ENCODE measurements around the gene OR8D2.

DNA sequence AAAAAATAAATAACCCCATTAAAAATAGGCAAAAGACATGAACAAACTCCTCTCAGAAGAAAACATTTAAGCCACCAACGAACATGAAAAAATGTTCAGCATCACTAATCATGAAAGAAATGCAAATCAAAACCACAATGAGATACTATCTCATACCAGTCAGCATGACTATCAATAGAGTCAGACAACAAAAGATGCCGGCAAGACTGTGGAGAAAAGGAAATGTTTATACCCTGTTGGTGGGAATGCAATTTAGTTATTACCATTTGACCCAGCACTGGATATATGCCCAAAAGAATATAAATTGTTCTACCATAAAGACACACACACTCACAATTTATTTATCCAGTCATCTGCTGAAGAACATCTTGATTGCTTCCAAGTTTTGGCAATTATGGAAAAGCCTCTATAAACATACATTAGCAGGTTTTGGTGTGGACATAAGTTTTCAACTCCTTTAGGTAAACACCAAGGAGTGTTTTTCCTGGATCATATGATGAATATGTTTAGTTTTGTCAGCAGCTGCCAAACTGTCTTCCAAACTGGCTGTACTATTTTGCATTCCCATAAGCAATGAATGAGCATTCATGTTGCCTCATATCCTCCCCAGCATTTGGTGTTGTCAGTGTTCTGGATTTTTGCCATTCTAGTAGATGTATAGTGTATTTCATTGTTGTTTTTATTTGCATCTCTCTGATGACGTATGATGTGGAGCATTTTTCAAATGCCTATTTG lies 34.2 kb downstream of the OR8D2 start:
- TF ChIP-seq, protein P1, sequence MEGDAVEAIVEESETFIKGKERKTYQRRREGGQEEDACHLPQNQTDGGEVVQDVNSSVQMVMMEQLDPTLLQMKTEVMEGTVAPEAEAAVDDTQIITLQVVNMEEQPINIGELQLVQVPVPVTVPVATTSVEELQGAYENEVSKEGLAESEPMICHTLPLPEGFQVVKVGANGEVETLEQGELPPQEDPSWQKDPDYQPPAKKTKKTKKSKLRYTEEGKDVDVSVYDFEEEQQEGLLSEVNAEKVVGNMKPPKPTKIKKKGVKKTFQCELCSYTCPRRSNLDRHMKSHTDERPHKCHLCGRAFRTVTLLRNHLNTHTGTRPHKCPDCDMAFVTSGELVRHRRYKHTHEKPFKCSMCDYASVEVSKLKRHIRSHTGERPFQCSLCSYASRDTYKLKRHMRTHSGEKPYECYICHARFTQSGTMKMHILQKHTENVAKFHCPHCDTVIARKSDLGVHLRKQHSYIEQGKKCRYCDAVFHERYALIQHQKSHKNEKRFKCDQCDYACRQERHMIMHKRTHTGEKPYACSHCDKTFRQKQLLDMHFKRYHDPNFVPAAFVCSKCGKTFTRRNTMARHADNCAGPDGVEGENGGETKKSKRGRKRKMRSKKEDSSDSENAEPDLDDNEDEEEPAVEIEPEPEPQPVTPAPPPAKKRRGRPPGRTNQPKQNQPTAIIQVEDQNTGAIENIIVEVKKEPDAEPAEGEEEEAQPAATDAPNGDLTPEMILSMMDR (IDR thresholded peaks at IDR 0.05; ENCODE audit: borderline replicate concordance, extremely low read depth, low read length, poor library complexity, severe bottlenecking), result no peak
- TF ChIP-seq EZH2 (IDR thresholded peaks at IDR 0.05; ENCODE audit: borderline replicate concordance, low read depth, low read length, severe bottlenecking), result no peak

All from DND-41 (cell line).